Lung (tissue), 12 donors: ENCODE data around the gene SRD5A1. TPM values are rescaled to one million over a fixed set of nuclear protein-coding genes. Genes with fewer than 3 reads are reported as not detected.

ENCODE experiments used
- ATAC-seq: fragments of 200-7000 bp; cut with Tn5 transposase; one replicate; pipeline ENCODE4 v1.9.1; 2020; ENCODE audit warnings: moderate number of reproducible peaks; ENCODE audit not compliant: insufficient read depth, low FRiP score
- DNase-seq, 3 donors: peaks; one replicate each; pipeline ENCODE4 v3.0.0-alpha.2; 2013 to 2017
- H3K27ac ChIP-seq, 2 donors: one replicate each; pipeline ENCODE4 v1.5.1; 2013; ENCODE audit warnings: mild to moderate bottlenecking in 2 of 2, moderate library complexity in 2 of 2, control low read depth in 1 of 2, inconsistent platforms in 1 of 2, low read depth in 1 of 2, low read length in 1 of 2
- H3K27me3 ChIP-seq, 3 donors: one replicate each; pipeline ENCODE4 v1.5.1; 2013; ENCODE audit warnings: low read length in 2 of 3; ENCODE audit not compliant: control insufficient read depth in 3 of 3, insufficient read depth in 3 of 3
- H3K36me3 ChIP-seq, 4 donors: one replicate each; pipeline ENCODE4 v1.5.1; 2013; ENCODE audit warnings: low read length in 4 of 4, mild to moderate bottlenecking in 1 of 4, moderate library complexity in 1 of 4; ENCODE audit not compliant: control insufficient read depth in 4 of 4, insufficient read depth in 4 of 4
- H3K4me1 ChIP-seq, 5 donors: one replicate each; pipeline ENCODE4 v1.5.1; 2013; ENCODE audit warnings: low read length in 5 of 5, mild to moderate bottlenecking in 2 of 5, moderate library complexity in 1 of 5; ENCODE audit not compliant: control insufficient read depth in 5 of 5, insufficient read depth in 5 of 5
- H3K4me3 ChIP-seq: one replicate; pipeline ENCODE4 v1.5.1; 2013; ENCODE audit warnings: mild to moderate bottlenecking, control low read depth, moderate library complexity
- H3K9ac ChIP-seq, 2 donors: one replicate each; pipeline ENCODE4 v1.5.1; 2013; ENCODE audit warnings: low read length in 2 of 2, control low read depth in 1 of 2; ENCODE audit not compliant: insufficient read depth in 1 of 2
- H3K9me3 ChIP-seq, 4 donors: one replicate each; pipeline ENCODE4 v1.5.1; 2013; ENCODE audit warnings: low read length in 3 of 4, mild to moderate bottlenecking in 1 of 4, moderate library complexity in 1 of 4; ENCODE audit not compliant: control insufficient read depth in 4 of 4, insufficient read depth in 3 of 4
- WGBS, 2 donors: extraction: QIAGEN DNeasy Blood & Tissue Kit; methylation state at CpG; one replicate each; pipeline ENCODE4 v1.1.7; 2013; 5-methylcytosine and 5-hydroxymethylcytosine counted together
- polyA plus RNA-seq, 2 donors: library from polyadenylated mRNA; stranded (reverse); fragments of 200-250 nt; gene quantifications; one replicate each; pipeline ENCODE4 v1.2.1, GENCODE V29; 2013
- total RNA-seq, 2 donors: library from RNA; depleted of rRNA in 1 of 2; stranded (reverse); fragments of >200 nt in 1 of 2; gene quantifications; one replicate each; pipeline ENCODE4 v1.2.1, GENCODE V29; 2014 to 2021
- TF ChIP-seq, protein P1 (sequence below): IDR thresholded peaks from 2 replicates; pipeline ENCODE4 v1.5.1; 2012; ENCODE audit warnings: mild to moderate bottlenecking; ENCODE audit errors: control extremely low read depth, extremely low read depth
- donor health status: control.
- donor health status: control.
- donor health status: Bipolar disorder and iron deficiency.
- donor health status: healthy.
- donor health status: DM: yes; HTN: yes; CAD: no.

The SRD5A1 gene
- total and polyA plus RNA-seq, 4 donors, result 2.6 to 14.4 (median 7.3) TPM

DNA sequence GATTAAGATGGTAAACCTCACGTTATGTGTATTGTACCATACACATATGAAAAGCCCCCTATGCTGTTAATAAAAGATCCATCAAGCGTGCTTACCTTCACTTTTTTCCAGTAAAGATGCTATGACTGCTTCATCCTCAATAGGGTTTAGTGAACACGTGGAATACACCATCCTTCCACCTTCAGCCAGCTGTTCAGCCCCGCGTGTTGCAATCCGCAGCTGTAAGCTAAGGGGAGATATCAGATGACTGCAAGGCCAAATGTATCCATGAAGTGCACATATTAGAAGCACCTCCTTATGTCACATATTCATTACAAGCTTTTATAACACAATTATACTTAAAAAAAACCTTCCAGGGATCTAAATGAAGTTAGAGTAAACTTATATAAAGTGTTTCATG lies 16.6 kb upstream of the SRD5A1 start:
- no peaks in the 10 kb centered on the region for H3K9me3 ChIP-seq
- H3K36me3 ChIP-seq, result peaks cover 31 to 60% (median 50%) of the 10 kb centered on the region in 4 donors
- no peak overlapping the region for H3K27ac ChIP-seq
- ATAC-seq (no peak), DNase-seq (no peak)
- H3K4me3 ChIP-seq, result no peak overlapping the region
- no peak overlapping the region for H3K9ac ChIP-seq
- no peaks in the 10 kb centered on the region for H3K27me3 ChIP-seq
- no peaks in the 10 kb centered on the region for H3K4me1 ChIP-seq
- TF ChIP-seq, protein P1, sequence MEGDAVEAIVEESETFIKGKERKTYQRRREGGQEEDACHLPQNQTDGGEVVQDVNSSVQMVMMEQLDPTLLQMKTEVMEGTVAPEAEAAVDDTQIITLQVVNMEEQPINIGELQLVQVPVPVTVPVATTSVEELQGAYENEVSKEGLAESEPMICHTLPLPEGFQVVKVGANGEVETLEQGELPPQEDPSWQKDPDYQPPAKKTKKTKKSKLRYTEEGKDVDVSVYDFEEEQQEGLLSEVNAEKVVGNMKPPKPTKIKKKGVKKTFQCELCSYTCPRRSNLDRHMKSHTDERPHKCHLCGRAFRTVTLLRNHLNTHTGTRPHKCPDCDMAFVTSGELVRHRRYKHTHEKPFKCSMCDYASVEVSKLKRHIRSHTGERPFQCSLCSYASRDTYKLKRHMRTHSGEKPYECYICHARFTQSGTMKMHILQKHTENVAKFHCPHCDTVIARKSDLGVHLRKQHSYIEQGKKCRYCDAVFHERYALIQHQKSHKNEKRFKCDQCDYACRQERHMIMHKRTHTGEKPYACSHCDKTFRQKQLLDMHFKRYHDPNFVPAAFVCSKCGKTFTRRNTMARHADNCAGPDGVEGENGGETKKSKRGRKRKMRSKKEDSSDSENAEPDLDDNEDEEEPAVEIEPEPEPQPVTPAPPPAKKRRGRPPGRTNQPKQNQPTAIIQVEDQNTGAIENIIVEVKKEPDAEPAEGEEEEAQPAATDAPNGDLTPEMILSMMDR, result no peak
- 93% methylated on average over 6 of the region's 6 CpGs for WGBS, 2 donors

- WGBS, 2 donors, result 84 to 88% methylated on average over 4 of the region's 4 CpGs
- Histone ChIP-seq H3K27me3 (no peaks in the 10 kb centered on the region), H3K9ac (no peak overlapping the region), H3K36me3 (peaks cover 29 to 53% (median 45%) of the 10 kb centered on the region in 4 donors), H3K4me1 (no peaks in the 10 kb centered on the region), H3K27ac (no peak overlapping the region), H3K9me3 (peaks cover 0 to 3% (median 1%) of the 10 kb centered on the region in 4 donors), H3K4me3 (no peak overlapping the region)
- ATAC-seq (no peak), DNase-seq (no peak)
- TF ChIP-seq, protein P1, result no peak
Observed at GRCh38 chr5:6623228-6623627, 10.0 kb upstream of the SRD5A1 start.

DNA sequence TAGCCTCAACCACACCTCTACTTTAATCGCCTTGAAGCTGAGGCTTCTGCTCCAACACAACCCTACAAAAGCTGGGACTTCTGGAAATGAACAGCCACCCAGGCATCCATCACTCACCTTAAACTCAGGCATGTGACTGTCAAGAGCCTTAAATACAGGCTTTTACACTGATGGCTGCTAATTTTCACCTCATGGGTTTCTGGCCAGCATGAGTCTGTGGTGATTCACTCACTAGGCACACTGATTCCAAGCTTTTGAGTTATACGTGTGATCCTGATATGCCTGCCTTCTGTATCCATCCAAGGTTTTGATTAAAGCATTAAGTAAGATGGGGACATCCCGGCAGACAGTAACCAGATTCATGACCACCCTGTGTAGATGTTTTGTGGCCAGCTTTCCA lies 9.3 kb upstream of the SRD5A1 start:
- no peak for DNase-seq
- ATAC-seq, result no peak
- peaks cover 0 to 3% (median 1%) of the 10 kb centered on the region in 4 donors for H3K9me3 ChIP-seq
- H3K27ac ChIP-seq, result no peak overlapping the region
- TF ChIP-seq, protein P1, result no peak
- 82 to 97% methylated on average over 3 of the region's 3 CpGs for WGBS, 2 donors
- H3K4me3 ChIP-seq, result no peak overlapping the region
- H3K27me3 ChIP-seq, result no peaks in the 10 kb centered on the region
- H3K4me1 ChIP-seq, result no peaks in the 10 kb centered on the region
- no peak overlapping the region for H3K9ac ChIP-seq
- peaks cover 26 to 57% (median 43%) of the 10 kb centered on the region in 4 donors for H3K36me3 ChIP-seq

DNA sequence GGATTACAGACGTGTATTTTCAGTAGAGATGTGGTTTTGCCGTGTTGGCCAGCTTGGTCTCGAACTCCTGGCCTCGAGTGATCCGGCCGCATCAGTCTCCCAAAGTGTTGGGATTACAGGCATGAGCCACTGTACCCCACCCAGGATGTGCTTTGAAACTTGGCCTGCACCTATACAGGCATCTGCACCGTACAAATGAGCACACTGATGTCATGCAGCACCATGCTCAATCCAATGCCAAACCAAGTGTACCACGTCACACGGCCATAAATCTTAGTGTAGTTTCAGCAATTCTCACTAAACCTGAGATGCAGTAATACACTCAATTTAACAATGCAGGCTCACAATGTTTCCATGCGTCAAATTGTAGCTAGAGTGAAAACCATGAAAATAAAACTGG lies 6.7 kb upstream of the SRD5A1 start:
- TF ChIP-seq, protein P1, result no peak
- peaks cover 0 to 3% (median 1%) of the 10 kb centered on the region in 4 donors for H3K9me3 ChIP-seq
- ATAC-seq (no peak), DNase-seq (no peak)
- no peak overlapping the region for H3K9ac ChIP-seq
- H3K36me3 ChIP-seq, result peaks cover 22 to 48% (median 33%) of the 10 kb centered on the region in 4 donors
- H3K4me3 ChIP-seq, result no peak overlapping the region
- 94 to 95% methylated on average over 10 of the region's 10 CpGs for WGBS, 2 donors
- no peak overlapping the region for H3K27ac ChIP-seq
- peaks cover 0 to 3% (median under 1%) of the 10 kb centered on the region in 5 donors for H3K4me1 ChIP-seq
- H3K27me3 ChIP-seq, result no peaks in the 10 kb centered on the region
